Activated T-helper 2 cell treated with anti-CD3 and anti-CD28 coated beads, Interferon-gamma antibody, Interleukin-2, Interleukin-4, amounts not matched to agents 10 μg/mL and 5 μg/mL and 100 μg/mL, durations not matched to agents 14 hours and 24 hours and 36 hours (primary cell): ENCODE data around the gene FOXP1. TPM values are rescaled to one million over a fixed set of nuclear protein-coding genes. Genes with fewer than 3 reads are reported as not detected.

Source experiments
- DNase-seq: peaks from one replicate; pipeline ENCODE4 v3.0.0; 2021; ENCODE audit warnings: low spot score
- H3K27ac Mint-ChIP-seq: one replicate; pipeline ENCODE4 v1.8.0; 2021; ENCODE audit warnings: mixed read lengths
- H3K27me3 Mint-ChIP-seq: one replicate; pipeline ENCODE4 v1.8.0; 2021; ENCODE audit warnings: low read depth, mixed read lengths
- H3K36me3 Mint-ChIP-seq: one replicate; pipeline ENCODE4 v1.8.0; 2021; ENCODE audit warnings: low read depth, mixed read lengths
- H3K4me1 Mint-ChIP-seq: one replicate; pipeline ENCODE4 v1.8.0; 2021; ENCODE audit warnings: low read depth, mixed read lengths
- H3K4me3 Mint-ChIP-seq: one replicate; pipeline ENCODE4 v1.8.0; 2021; ENCODE audit warnings: low read depth, mild to moderate bottlenecking, moderate library complexity, mixed read lengths
- H3K9me3 Mint-ChIP-seq: one replicate; pipeline ENCODE4 v1.8.0; 2021; ENCODE audit warnings: mixed read lengths
- intact Hi-C: fragments of 100-400 bp; cut with micrococcal nuclease; formaldehyde crosslinking; loops from one replicate; pipeline ENCODE4 v1.15.1; 2023
- total RNA-seq: library from RNA; stranded (reverse); gene quantifications from 2 replicates; pipeline ENCODE4 v1.2.3, GENCODE V29; 2022

Gene FOXP1
- total RNA-seq, 1 donor from 2014 or later, result 132 TPM

GRCh38 chr3:71191031-71191482 lies 392.5 kb downstream of the FOXP1 start:
- H3K4me3 Mint-ChIP-seq, result no peak overlapping the region
- H3K27me3 Mint-ChIP-seq, result no peaks in the 10 kb centered on the region
- H3K9me3 Mint-ChIP-seq, result peaks cover 8% of the 10 kb centered on the region
- H3K4me1 Mint-ChIP-seq, result peaks cover 67% of the 10 kb centered on the region
- no peak for DNase-seq
- H3K36me3 Mint-ChIP-seq, result peaks cover 36% of the 10 kb centered on the region
- intact Hi-C loops, result loop anchor here (5.0 kb wide), 1 partner anchor 179 kb away; no protein-coding TSS in a partner anchor
- H3K27ac Mint-ChIP-seq, result peak overlapping the region; percentile 45

- intact Hi-C loops, result loop anchor here (1.0 to 5.0 kb wide), 4 partner anchors 37 to 393 kb away; partner anchors contain the start of gene FOXP1
- H3K4me1 Mint-ChIP-seq, result peaks cover 70% of the 10 kb centered on the region
- H3K4me3 Mint-ChIP-seq, result no peak overlapping the region
- peaks cover 41% of the 10 kb centered on the region for H3K36me3 Mint-ChIP-seq
- no peaks in the 10 kb centered on the region for H3K27me3 Mint-ChIP-seq
- peak overlapping the region; percentile 80 for H3K27ac Mint-ChIP-seq
- peaks cover 8% of the 10 kb centered on the region for H3K9me3 Mint-ChIP-seq
- no peak for DNase-seq
These were observed 394.0 kb downstream of the FOXP1 start for GRCh38 chr3:71189480-71189879.

GRCh38 chr3:71187715-71188114 lies 395.8 kb downstream of the FOXP1 start:
- peaks cover 8% of the 10 kb centered on the region for H3K9me3 Mint-ChIP-seq
- intact Hi-C loops, result loop anchor here (5.0 kb wide), 3 partner anchors 35 to 395 kb away; partner anchors contain the start of gene FOXP1
- peaks cover 46% of the 10 kb centered on the region for H3K36me3 Mint-ChIP-seq
- no peak overlapping the region for H3K4me3 Mint-ChIP-seq
- no peak for DNase-seq
- no peaks in the 10 kb centered on the region for H3K27me3 Mint-ChIP-seq
- H3K4me1 Mint-ChIP-seq, result peaks cover 60% of the 10 kb centered on the region
- no peak overlapping the region for H3K27ac Mint-ChIP-seq

- no peak overlapping the region for H3K4me3 Mint-ChIP-seq
- peaks cover 46% of the 10 kb centered on the region for H3K36me3 Mint-ChIP-seq
- H3K9me3 Mint-ChIP-seq, result peaks cover 8% of the 10 kb centered on the region
- no peak for DNase-seq
- intact Hi-C loops, result loop anchor here (1.0 to 5.0 kb wide), 4 partner anchors 34 to 396 kb away; partner anchors contain the start of gene FOXP1
- H3K27me3 Mint-ChIP-seq, result no peaks in the 10 kb centered on the region
- H3K4me1 Mint-ChIP-seq, result peaks cover 54% of the 10 kb centered on the region
- H3K27ac Mint-ChIP-seq, result no peak overlapping the region
These were observed 396.7 kb downstream of the FOXP1 start for GRCh38 chr3:71186801-71187200.

- Mint-ChIP-seq H3K27ac (peak overlapping the region; percentile 35), H3K4me1 (peaks cover 48% of the 10 kb centered on the region), H3K9me3 (peaks cover 8% of the 10 kb centered on the region), H3K4me3 (no peak overlapping the region), H3K36me3 (peaks cover 45% of the 10 kb centered on the region), H3K27me3 (no peaks in the 10 kb centered on the region)
- no peak for DNase-seq
- intact Hi-C loops, result loop anchor here (1.0 to 5.0 kb wide), 4 partner anchors 34 to 396 kb away; partner anchors contain the start of gene FOXP1
These were observed 397.6 kb downstream of the FOXP1 start for GRCh38 chr3:71185733-71186455.

GRCh38 chr3:71184252-71184651 lies 399.3 kb downstream of the FOXP1 start:
- Mint-ChIP-seq H3K36me3 (peaks cover 36% of the 10 kb centered on the region), H3K9me3 (peaks cover 4% of the 10 kb centered on the region), H3K4me3 (no peak overlapping the region), H3K4me1 (peaks cover 33% of the 10 kb centered on the region), H3K27ac (no peak overlapping the region), H3K27me3 (no peaks in the 10 kb centered on the region)
- no peak for DNase-seq
- intact Hi-C loops, result no loop called here

GRCh38 chr3:71183549-71183948 lies 400.0 kb downstream of the FOXP1 start:
- intact Hi-C loops, result no loop called here
- H3K4me3 Mint-ChIP-seq, result no peak overlapping the region
- H3K9me3 Mint-ChIP-seq, result no peaks in the 10 kb centered on the region
- peaks cover 26% of the 10 kb centered on the region for H3K4me1 Mint-ChIP-seq
- no peak for DNase-seq
- H3K27me3 Mint-ChIP-seq, result no peaks in the 10 kb centered on the region
- no peak overlapping the region for H3K27ac Mint-ChIP-seq
- peaks cover 29% of the 10 kb centered on the region for H3K36me3 Mint-ChIP-seq

GRCh38 chr3:71180524-71180923 lies 403.0 kb downstream of the FOXP1 start:
- Mint-ChIP-seq H3K4me1 (peaks cover 12% of the 10 kb centered on the region), H3K36me3 (peaks cover 26% of the 10 kb centered on the region), H3K27me3 (no peaks in the 10 kb centered on the region), H3K9me3 (no peaks in the 10 kb centered on the region), H3K27ac (no peak overlapping the region), H3K4me3 (no peak overlapping the region)
- no peak for DNase-seq
- intact Hi-C loops, result no loop called here

- H3K4me3 Mint-ChIP-seq, result no peak overlapping the region
- no peak overlapping the region for H3K27ac Mint-ChIP-seq
- peaks cover 22% of the 10 kb centered on the region for H3K36me3 Mint-ChIP-seq
- H3K4me1 Mint-ChIP-seq, result no peaks in the 10 kb centered on the region
- intact Hi-C loops, result no loop called here
- DNase-seq, result no peak
- H3K9me3 Mint-ChIP-seq, result no peaks in the 10 kb centered on the region
- H3K27me3 Mint-ChIP-seq, result no peaks in the 10 kb centered on the region
These were observed 406.2 kb downstream of the FOXP1 start for GRCh38 chr3:71177375-71177774.

GRCh38 chr3:71176366-71176765 lies 407.2 kb downstream of the FOXP1 start:
- no peaks in the 10 kb centered on the region for H3K27me3 Mint-ChIP-seq
- no peaks in the 10 kb centered on the region for H3K9me3 Mint-ChIP-seq
- intact Hi-C loops, result no loop called here
- no peaks in the 10 kb centered on the region for H3K4me1 Mint-ChIP-seq
- H3K36me3 Mint-ChIP-seq, result peaks cover 21% of the 10 kb centered on the region
- no peak overlapping the region for H3K27ac Mint-ChIP-seq
- DNase-seq, result no peak
- no peak overlapping the region for H3K4me3 Mint-ChIP-seq

- DNase-seq, result no peak
- no peak overlapping the region for H3K4me3 Mint-ChIP-seq
- intact Hi-C loops, result loop anchor here (2.0 kb wide), 1 partner anchor 15 kb away; no protein-coding TSS in a partner anchor
- H3K27me3 Mint-ChIP-seq, result no peaks in the 10 kb centered on the region
- peaks cover 21% of the 10 kb centered on the region for H3K36me3 Mint-ChIP-seq
- H3K27ac Mint-ChIP-seq, result no peak overlapping the region
- no peaks in the 10 kb centered on the region for H3K9me3 Mint-ChIP-seq
- no peaks in the 10 kb centered on the region for H3K4me1 Mint-ChIP-seq
These were observed 407.7 kb downstream of the FOXP1 start for GRCh38 chr3:71175691-71176365.

GRCh38 chr3:71172951-71173350 lies 410.6 kb downstream of the FOXP1 start:
- Mint-ChIP-seq H3K4me3 (no peak overlapping the region), H3K27ac (no peak overlapping the region), H3K9me3 (no peaks in the 10 kb centered on the region), H3K4me1 (peaks cover 3% of the 10 kb centered on the region), H3K36me3 (peaks cover 25% of the 10 kb centered on the region), H3K27me3 (no peaks in the 10 kb centered on the region)
- intact Hi-C loops, result no loop called here
- DNase-seq, result no peak

GRCh38 chr3:71172189-71172588 lies 411.3 kb downstream of the FOXP1 start:
- intact Hi-C loops, result no loop called here
- Mint-ChIP-seq H3K9me3 (no peaks in the 10 kb centered on the region), H3K27ac (no peak overlapping the region), H3K4me3 (no peak overlapping the region), H3K4me1 (peaks cover 3% of the 10 kb centered on the region), H3K27me3 (no peaks in the 10 kb centered on the region), H3K36me3 (peaks cover 23% of the 10 kb centered on the region)
- DNase-seq, result no peak
